ENCODE results near the gene PPM1H.

PPM1H gene

GRCh38 chr12:62631471-62632410 is 303.2 kb downstream of the PPM1H start:
- DNase-seq: no peak

GRCh38 chr12:62629971-62630739 is 304.8 kb downstream of the PPM1H start:
- DNase-seq: no peak

- no peak for DNase-seq
Observed at GRCh38 chr12:62629413-62629812, 305.5 kb downstream of the PPM1H start.

GRCh38 chr12:62627181-62627580 is 307.8 kb downstream of the PPM1H start:
- DNase-seq: no peak

GRCh38 chr12:62625228-62625627 is 309.7 kb downstream of the PPM1H start:
- peak; percentile 94 for DNase-seq

GRCh38 chr12:62622177-62622576 is 312.8 kb downstream of the PPM1H start:
- no peak for DNase-seq

GRCh38 chr12:62621101-62621638 is 313.8 kb downstream of the PPM1H start:
- no peak for DNase-seq

GRCh38 chr12:62618930-62619329 is 316.0 kb downstream of the PPM1H start:
- DNase-seq: no peak

- DNase-seq: no peak
Observed at GRCh38 chr12:62618319-62618718, 316.6 kb downstream of the PPM1H start.

- no peak for DNase-seq
Observed at GRCh38 chr12:62613081-62613480, 321.9 kb downstream of the PPM1H start.

GRCh38 chr12:62606654-62607053 is 328.3 kb downstream of the PPM1H start:
- no peak for DNase-seq

- DNase-seq: no peak
Observed at GRCh38 chr12:62605981-62606380, 329.0 kb downstream of the PPM1H start.

- no peak for DNase-seq
Observed at GRCh38 chr12:62604871-62605270, 330.1 kb downstream of the PPM1H start.

GRCh38 chr12:62604373-62604772 is 330.6 kb downstream of the PPM1H start:
- DNase-seq: no peak

GRCh38 chr12:62603811-62604098 is 331.2 kb downstream of the PPM1H start:
- no peak for DNase-seq

GRCh38 chr12:62603061-62603810 is 331.7 kb downstream of the PPM1H start:
- DNase-seq: peak; percentile 69

GRCh38 chr12:62602255-62603060 is 332.5 kb downstream of the PPM1H start:
- DNase-seq: peak; percentile 87

- no peak for DNase-seq
Observed at GRCh38 chr12:62601765-62602164, 333.2 kb downstream of the PPM1H start.

- DNase-seq: no peak
Observed at GRCh38 chr12:62599854-62600437, 335.0 kb downstream of the PPM1H start.

GRCh38 chr12:62598846-62599245 is 336.1 kb downstream of the PPM1H start:
- no peak for DNase-seq

GRCh38 chr12:62597253-62597652 is 337.7 kb downstream of the PPM1H start:
- DNase-seq: no peak

All from GF-D8 (cell line).